Esophagus squamous epithelium (tissue), 4 donors: Measurements from ENCODE around the gene REELD1.

ENCODE experiments used
- POLR2A ChIP-seq, 4 donors: fragments of 450-650 bp; IDR thresholded peaks; one replicate each; pipeline ENCODE4 v1.6.1; 2017; ENCODE audit warnings: antibody characterized with exemption in 4 of 4, mild to moderate bottlenecking in 4 of 4, moderate library complexity in 3 of 4
- TF ChIP-seq, protein P1 (sequence below), 6 experiments: fragments of 450-650 bp in 4 of 6; fragments of 200-600 bp in 2 of 6; sonication (generic) in 2 of 6; IDR thresholded peaks; one replicate each; pipeline ENCODE4 v1.5.1; 2016 to 2019; ENCODE audit warnings: antibody characterized with exemption in 6 of 6, mild to moderate bottlenecking in 4 of 6, moderate library complexity in 4 of 6

DNA sequence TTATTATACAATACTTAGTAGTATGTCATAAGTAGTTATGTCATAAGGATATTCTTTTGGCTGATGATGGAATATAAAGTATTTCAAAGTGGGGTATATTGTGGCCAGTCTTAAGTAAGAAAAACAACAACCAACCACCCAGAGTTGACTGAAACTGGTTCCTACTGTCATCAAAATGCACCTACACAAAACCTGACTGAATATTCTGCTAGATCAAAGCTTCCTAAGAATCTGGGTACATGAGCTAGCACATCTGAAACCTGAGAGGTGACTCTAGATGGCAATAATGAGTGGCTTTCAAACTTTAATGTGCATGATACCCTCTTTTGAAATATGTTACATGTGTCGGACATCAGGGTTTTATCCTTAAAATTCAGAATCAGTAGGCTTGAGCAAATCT, 60.4 kb downstream of the REELD1 start:
- TF ChIP-seq, protein P1, sequence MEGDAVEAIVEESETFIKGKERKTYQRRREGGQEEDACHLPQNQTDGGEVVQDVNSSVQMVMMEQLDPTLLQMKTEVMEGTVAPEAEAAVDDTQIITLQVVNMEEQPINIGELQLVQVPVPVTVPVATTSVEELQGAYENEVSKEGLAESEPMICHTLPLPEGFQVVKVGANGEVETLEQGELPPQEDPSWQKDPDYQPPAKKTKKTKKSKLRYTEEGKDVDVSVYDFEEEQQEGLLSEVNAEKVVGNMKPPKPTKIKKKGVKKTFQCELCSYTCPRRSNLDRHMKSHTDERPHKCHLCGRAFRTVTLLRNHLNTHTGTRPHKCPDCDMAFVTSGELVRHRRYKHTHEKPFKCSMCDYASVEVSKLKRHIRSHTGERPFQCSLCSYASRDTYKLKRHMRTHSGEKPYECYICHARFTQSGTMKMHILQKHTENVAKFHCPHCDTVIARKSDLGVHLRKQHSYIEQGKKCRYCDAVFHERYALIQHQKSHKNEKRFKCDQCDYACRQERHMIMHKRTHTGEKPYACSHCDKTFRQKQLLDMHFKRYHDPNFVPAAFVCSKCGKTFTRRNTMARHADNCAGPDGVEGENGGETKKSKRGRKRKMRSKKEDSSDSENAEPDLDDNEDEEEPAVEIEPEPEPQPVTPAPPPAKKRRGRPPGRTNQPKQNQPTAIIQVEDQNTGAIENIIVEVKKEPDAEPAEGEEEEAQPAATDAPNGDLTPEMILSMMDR (IDR thresholded peaks at IDR 0.05) = no peak
- no peak for TF ChIP-seq POLR2A (IDR thresholded peaks at IDR 0.05)
